ENCODE results near the gene SCYGR5.

SCYGR5 gene

GRCh38 chr2:227687189-227687588 is 20.6 kb downstream of the SCYGR5 start:
- Histone ChIP-seq H3K27ac (ENCODE audit: extremely low read depth, low read depth, low read length) (no peak overlapping the region), H3K4me1 (ENCODE audit: control insufficient read depth, insufficient read depth, low read length) (no peaks in the 10 kb centered on the region), H3K4me3 (ENCODE audit: low read depth, low read length) (no peak overlapping the region), H3K36me3 (ENCODE audit: control insufficient read depth in 2 of 2, insufficient read depth in 1 of 2, low read length in 2 of 2) (no peaks in the 10 kb centered on the region), H3K9me3 (ENCODE audit: control insufficient read depth, insufficient read depth, low read depth, low read length) (no peaks in the 10 kb centered on the region)
- TF ChIP-seq YY1 (tag by site-specific recombination; IDR thresholded peaks at IDR 0.05) (no peak), ZNF580 (tag by site-specific recombination; IDR thresholded peaks at IDR 0.05) (no peak), ZNF544 (tag by site-specific recombination; IDR thresholded peaks at IDR 0.05) (no peak), WT1 (tag by site-specific recombination; IDR thresholded peaks at IDR 0.05) (no peak), SCRT1 (tag by site-specific recombination; IDR thresholded peaks at IDR 0.05; ENCODE audit: borderline replicate concordance) (no peak), ZNF362 (tag by site-specific recombination; IDR thresholded peaks at IDR 0.05) (no peak), TRIM28 (IDR thresholded peaks at IDR 0.05; ENCODE audit: borderline replicate concordance, low read length) (no peak), ZNF664 (tag by site-specific recombination; IDR thresholded peaks at IDR 0.05) (no peak), ZNF26 (tag by site-specific recombination; IDR thresholded peaks at IDR 0.05) (no peak), ZNF791 (tag by site-specific recombination; IDR thresholded peaks at IDR 0.05) (no peak), HIC1 (tag by site-specific recombination; IDR thresholded peaks at IDR 0.05) (no peak), BCL11B (tag by site-specific recombination; IDR thresholded peaks at IDR 0.05; ENCODE audit: low read depth) (no peak), ZNF146 (tag by site-specific recombination; IDR thresholded peaks at IDR 0.05) (no peak), ZNF600 (tag by site-specific recombination; IDR thresholded peaks at IDR 0.05) (no peak), ZXDB (tag by site-specific recombination; IDR thresholded peaks at IDR 0.05) (no peak), ZNF266 (tag by site-specific recombination; IDR thresholded peaks at IDR 0.05; ENCODE audit: low read depth) (no peak), ZNF248 (tag by site-specific recombination; IDR thresholded peaks at IDR 0.05) (no peak), ZNF704 (tag by site-specific recombination; IDR thresholded peaks at IDR 0.05) (no peak)
- POLR2A ChIA-PET: no interaction called here
- CTCF ChIA-PET: interaction anchor here (0.6 kb wide), 2 partner anchors 17 to 72 kb away, joined by 4 to 6 read pairs; no protein-coding TSS in a partner anchor

GRCh38 chr2:227696990-227697679 is 30.5 kb downstream of the SCYGR5 start:
- 0 out of 2 replicates have a peak, but pooled peaks cover 2% of the 10 kb centered on the region for H3K4me1 ChIP-seq (ENCODE audit: control insufficient read depth, insufficient read depth, low read length)
- H3K36me3 ChIP-seq (ENCODE audit: control insufficient read depth in 2 of 2, insufficient read depth in 1 of 2, low read length in 2 of 2): no peaks in the 10 kb centered on the region
- H3K9me3 ChIP-seq (ENCODE audit: control insufficient read depth, insufficient read depth, low read depth, low read length): no peaks in the 10 kb centered on the region
- CTCF ChIA-PET: interaction anchor here (0.5 to 2.5 kb wide), 3 partner anchors 9 to 286 kb away, joined by 3 to 11 read pairs (median 3); no protein-coding TSS in a partner anchor
- no peak overlapping the region for H3K4me3 ChIP-seq (ENCODE audit: low read depth, low read length)
- no peak overlapping the region for H3K27ac ChIP-seq (ENCODE audit: extremely low read depth, low read depth, low read length)
- POLR2A ChIA-PET: interaction anchor here (0.6 kb wide), 1 partner anchor 52 kb away, joined by 5 read pairs; no protein-coding TSS in a partner anchor
- TF ChIP-seq ZNF23 (tag by site-specific recombination; IDR thresholded peaks at IDR 0.05; ENCODE audit: borderline replicate concordance) (no peak), ZBTB20 (tag by site-specific recombination; IDR thresholded peaks at IDR 0.05) (no peak), ZNF404 (tag by site-specific recombination; IDR thresholded peaks at IDR 0.05) (no peak), MYNN (tag by site-specific recombination; IDR thresholded peaks at IDR 0.05; ENCODE audit: borderline replicate concordance) (no peak), ZNF768 (tag by site-specific recombination; IDR thresholded peaks at IDR 0.05) (no peak), ZNF324 (tag by site-specific recombination; IDR thresholded peaks at IDR 0.05) (no peak), ZNF423 (tag by site-specific recombination; IDR thresholded peaks at IDR 0.05) (no peak), ZNF501 (tag by site-specific recombination; IDR thresholded peaks at IDR 0.05) (no peak), PRDM1 (tag by site-specific recombination; IDR thresholded peaks at IDR 0.05) (no peak), SALL2 (tag by site-specific recombination; IDR thresholded peaks at IDR 0.05; ENCODE audit: borderline replicate concordance) (no peak), ZBTB26 (tag by site-specific recombination; optimal IDR thresholded peaks at IDR 0.05) (no peak), ZNF433 (tag by site-specific recombination; IDR thresholded peaks at IDR 0.05; ENCODE audit: low read depth) (no peak)

Data from HEK293 (cell line).